HL-60 (cell line): ENCODE measurements around the gene AP3M1.

Experiments used
- DNase-seq, 2 experiments: peaks; one replicate each; pipeline ENCODE4 v3.0.0-alpha.2; 2010 to 2020; ENCODE audit warnings: low read depth in 1 of 2, low spot score in 1 of 2
- H3K27ac ChIP-seq: fragments of 250-450 bp; sonication (Bioruptor Pico); replicated peaks from 2 replicates; pipeline ENCODE4 v1.5.1; 2020; ENCODE audit warnings: mild to moderate bottlenecking, moderate library complexity
- H3K27me3 ChIP-seq: fragments of 250-450 bp; sonication (Bioruptor Pico); 2 replicates; pipeline ENCODE4 v1.5.1; 2021; ENCODE audit warnings: mild to moderate bottlenecking, moderate library complexity; ENCODE audit not compliant: insufficient read depth, poor library complexity, severe bottlenecking
- H3K4me3 ChIP-seq: replicated peaks from 2 replicates; pipeline ENCODE4 v1.5.1; 2011; ENCODE audit warnings: mild to moderate bottlenecking, control low read depth, low read length; ENCODE audit not compliant: insufficient read depth
- GABPA ChIP-seq: IDR thresholded peaks from 2 replicates; pipeline ENCODE4 v1.6.1; 2012; ENCODE audit warnings: low read depth
- POLR2AphosphoS5 ChIP-seq: IDR thresholded peaks from 2 replicates; pipeline ENCODE4 v1.6.1; 2012; ENCODE audit warnings: low read depth
- SPI1 ChIP-seq: IDR thresholded peaks from 2 replicates; pipeline ENCODE4 v1.6.1; 2012; ENCODE audit warnings: low read depth, mild to moderate bottlenecking, borderline replicate concordance
- TF ChIP-seq, protein P1 (sequence below): IDR thresholded peaks from one replicate; pipeline ENCODE4 v1.5.1; 2011; ENCODE audit warnings: low read length, control low read depth, inconsistent platforms; ENCODE audit not compliant: insufficient read depth
- TF ChIP-seq, protein P2 (sequence below): IDR thresholded peaks from 2 replicates; pipeline ENCODE4 v1.6.1; 2012; ENCODE audit warnings: low read depth; ENCODE audit not compliant: insufficient replicate concordance

AP3M1 gene

DNA sequence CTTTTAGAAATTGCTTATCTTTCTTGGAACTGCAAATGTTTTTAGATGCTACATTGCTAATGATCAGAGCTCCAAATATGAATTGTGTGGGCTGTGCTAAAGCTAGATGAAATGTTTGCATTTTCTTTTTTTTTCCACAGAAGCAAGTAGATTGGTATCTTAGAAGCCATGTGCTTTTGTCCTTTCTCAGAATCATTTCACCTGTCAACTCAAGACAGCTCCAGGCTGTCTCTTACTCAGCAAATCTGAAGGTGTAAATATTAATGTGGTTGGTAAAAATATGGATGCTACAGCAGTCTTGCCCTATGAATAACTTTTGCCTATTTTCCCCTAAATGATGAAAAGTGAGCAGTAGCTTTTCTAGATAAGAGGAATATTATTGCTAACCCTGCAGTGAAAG is 41.2 kb downstream of the AP3M1 start:
- TF ChIP-seq GABPA (no peak), SPI1 (no peak), POLR2AphosphoS5 (no peak)
- TF ChIP-seq, protein P1, sequence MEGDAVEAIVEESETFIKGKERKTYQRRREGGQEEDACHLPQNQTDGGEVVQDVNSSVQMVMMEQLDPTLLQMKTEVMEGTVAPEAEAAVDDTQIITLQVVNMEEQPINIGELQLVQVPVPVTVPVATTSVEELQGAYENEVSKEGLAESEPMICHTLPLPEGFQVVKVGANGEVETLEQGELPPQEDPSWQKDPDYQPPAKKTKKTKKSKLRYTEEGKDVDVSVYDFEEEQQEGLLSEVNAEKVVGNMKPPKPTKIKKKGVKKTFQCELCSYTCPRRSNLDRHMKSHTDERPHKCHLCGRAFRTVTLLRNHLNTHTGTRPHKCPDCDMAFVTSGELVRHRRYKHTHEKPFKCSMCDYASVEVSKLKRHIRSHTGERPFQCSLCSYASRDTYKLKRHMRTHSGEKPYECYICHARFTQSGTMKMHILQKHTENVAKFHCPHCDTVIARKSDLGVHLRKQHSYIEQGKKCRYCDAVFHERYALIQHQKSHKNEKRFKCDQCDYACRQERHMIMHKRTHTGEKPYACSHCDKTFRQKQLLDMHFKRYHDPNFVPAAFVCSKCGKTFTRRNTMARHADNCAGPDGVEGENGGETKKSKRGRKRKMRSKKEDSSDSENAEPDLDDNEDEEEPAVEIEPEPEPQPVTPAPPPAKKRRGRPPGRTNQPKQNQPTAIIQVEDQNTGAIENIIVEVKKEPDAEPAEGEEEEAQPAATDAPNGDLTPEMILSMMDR = no peak
- TF ChIP-seq, protein P2, sequence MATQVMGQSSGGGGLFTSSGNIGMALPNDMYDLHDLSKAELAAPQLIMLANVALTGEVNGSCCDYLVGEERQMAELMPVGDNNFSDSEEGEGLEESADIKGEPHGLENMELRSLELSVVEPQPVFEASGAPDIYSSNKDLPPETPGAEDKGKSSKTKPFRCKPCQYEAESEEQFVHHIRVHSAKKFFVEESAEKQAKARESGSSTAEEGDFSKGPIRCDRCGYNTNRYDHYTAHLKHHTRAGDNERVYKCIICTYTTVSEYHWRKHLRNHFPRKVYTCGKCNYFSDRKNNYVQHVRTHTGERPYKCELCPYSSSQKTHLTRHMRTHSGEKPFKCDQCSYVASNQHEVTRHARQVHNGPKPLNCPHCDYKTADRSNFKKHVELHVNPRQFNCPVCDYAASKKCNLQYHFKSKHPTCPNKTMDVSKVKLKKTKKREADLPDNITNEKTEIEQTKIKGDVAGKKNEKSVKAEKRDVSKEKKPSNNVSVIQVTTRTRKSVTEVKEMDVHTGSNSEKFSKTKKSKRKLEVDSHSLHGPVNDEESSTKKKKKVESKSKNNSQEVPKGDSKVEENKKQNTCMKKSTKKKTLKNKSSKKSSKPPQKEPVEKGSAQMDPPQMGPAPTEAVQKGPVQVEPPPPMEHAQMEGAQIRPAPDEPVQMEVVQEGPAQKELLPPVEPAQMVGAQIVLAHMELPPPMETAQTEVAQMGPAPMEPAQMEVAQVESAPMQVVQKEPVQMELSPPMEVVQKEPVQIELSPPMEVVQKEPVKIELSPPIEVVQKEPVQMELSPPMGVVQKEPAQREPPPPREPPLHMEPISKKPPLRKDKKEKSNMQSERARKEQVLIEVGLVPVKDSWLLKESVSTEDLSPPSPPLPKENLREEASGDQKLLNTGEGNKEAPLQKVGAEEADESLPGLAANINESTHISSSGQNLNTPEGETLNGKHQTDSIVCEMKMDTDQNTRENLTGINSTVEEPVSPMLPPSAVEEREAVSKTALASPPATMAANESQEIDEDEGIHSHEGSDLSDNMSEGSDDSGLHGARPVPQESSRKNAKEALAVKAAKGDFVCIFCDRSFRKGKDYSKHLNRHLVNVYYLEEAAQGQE = no peak
- H3K27ac ChIP-seq = no peak overlapping the region
- no peak overlapping the region for H3K4me3 ChIP-seq
- DNase-seq = no peak
- no peaks in the 10 kb centered on the region for H3K27me3 ChIP-seq

DNA sequence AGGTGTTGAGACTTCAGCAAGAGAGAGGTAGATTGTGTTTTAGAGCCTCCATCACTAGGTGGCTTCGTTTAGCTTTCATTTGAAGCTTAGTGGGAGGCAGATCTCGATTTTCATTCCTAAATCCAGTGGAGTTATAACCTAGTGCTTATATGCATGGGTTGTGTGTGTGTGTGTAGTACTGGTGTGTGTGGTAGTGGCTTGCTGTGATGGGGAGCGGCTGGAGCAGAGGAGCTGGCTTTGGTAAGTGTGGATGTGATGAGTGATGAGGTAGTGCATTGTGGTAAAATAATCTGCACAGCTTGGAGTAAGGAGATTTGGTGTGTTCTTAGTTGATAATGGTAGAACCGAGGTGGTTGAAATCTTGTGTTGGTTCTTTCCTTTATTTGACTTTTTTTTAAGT is 43.2 kb downstream of the AP3M1 start:
- H3K4me3 ChIP-seq = no peak overlapping the region
- H3K27me3 ChIP-seq = no peaks in the 10 kb centered on the region
- TF ChIP-seq, protein P1 = no peak
- TF ChIP-seq POLR2AphosphoS5 (no peak), GABPA (no peak), SPI1 (no peak)
- TF ChIP-seq, protein P2 = no peak
- DNase-seq = no peak
- no peak overlapping the region for H3K27ac ChIP-seq

DNA sequence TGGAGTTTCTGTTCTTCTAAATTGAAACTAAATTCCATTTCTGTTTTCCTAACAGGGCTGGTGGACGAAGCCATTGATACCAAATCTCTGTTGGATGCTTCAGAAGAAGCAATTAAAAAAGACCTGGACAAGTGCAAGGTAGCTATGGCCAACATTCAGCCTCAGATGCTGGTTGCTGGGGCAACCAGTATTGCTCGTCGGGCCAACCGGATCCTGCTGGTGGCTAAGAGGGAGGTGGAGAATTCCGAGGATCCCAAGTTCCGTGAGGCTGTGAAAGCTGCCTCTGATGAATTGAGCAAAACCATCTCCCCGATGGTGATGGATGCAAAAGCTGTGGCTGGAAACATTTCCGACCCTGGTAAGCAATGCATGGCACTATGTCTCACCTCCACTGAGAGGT is 45.6 kb downstream of the AP3M1 start:
- TF ChIP-seq, protein P1 = no peak
- TF ChIP-seq, protein P2 = no peak
- Histone ChIP-seq H3K4me3 (no peak overlapping the region), H3K27me3 (no peaks in the 10 kb centered on the region), H3K27ac (no peak overlapping the region)
- no peak for DNase-seq
